A673 (cell line): ENCODE results near the gene RALGAPA2. TPM values are rescaled to one million over a fixed set of nuclear protein-coding genes. Genes with fewer than 3 reads are reported as not detected.

ENCODE experiments used
- BruUV-seq: library from RNA; stranded (reverse); fragments of 400-500 nt; replicated peaks from 2 replicates; lab custom pipeline; 2021; lab: Mats Ljungman, UMichigan
- CTCF ChIA-PET: fragments of 300-600 bp; sonication (Branson Sonifier 250); formaldehyde crosslinking; loops from one replicate; lab custom pipeline; 2022; ENCODE audit warnings: antibody characterized with exemption; lab: Charles Lee
- POLR2A ChIA-PET: fragments of 300-600 bp; sonication (Branson Sonifier 250); formaldehyde crosslinking; loops from one replicate; lab custom pipeline; 2022; ENCODE audit warnings: antibody characterized with exemption; ENCODE audit not compliant: low non-redundant PET; lab: Charles Lee
- DNase-seq: peaks from one replicate; pipeline ENCODE4 v3.0.0-alpha.2; 2015; ENCODE audit warnings: low spot score
- H3K27ac ChIP-seq: fragments of 200-600 bp; sonication (generic); 2 replicates; pipeline ENCODE4 v1.5.1; 2016; ENCODE audit warnings: mixed run types, low read depth, mild to moderate bottlenecking, mixed read lengths, antibody characterized with exemption, low read length; ENCODE audit not compliant: poor library complexity, severe bottlenecking
- H3K27me3 ChIP-seq: fragments of 200-600 bp; sonication (generic); replicated peaks from 2 replicates; pipeline ENCODE4 v1.6.1; 2017; ENCODE audit warnings: mixed run types, low read depth, mild to moderate bottlenecking, mixed read lengths, antibody characterized with exemption, low read length; ENCODE audit not compliant: insufficient read depth, poor library complexity
- H3K36me3 ChIP-seq: fragments of 200-600 bp; sonication (generic); 2 replicates; pipeline ENCODE4 v1.6.1; 2016; ENCODE audit warnings: mixed run types, mild to moderate bottlenecking, mixed read lengths, antibody characterized with exemption, low read length; ENCODE audit not compliant: insufficient read depth, poor library complexity, severe bottlenecking
- H3K4me1 ChIP-seq: fragments of 200-600 bp; sonication (generic); 2 replicates; pipeline ENCODE4 v1.6.1; 2017; ENCODE audit warnings: mixed run types, mild to moderate bottlenecking, mixed read lengths, antibody characterized with exemption, low read length; ENCODE audit not compliant: insufficient read depth, poor library complexity, severe bottlenecking
- H3K4me3 ChIP-seq: fragments of 200-600 bp; sonication (generic); 2 replicates; pipeline ENCODE4 v1.5.1; 2016; ENCODE audit warnings: low read depth, mixed run types, mild to moderate bottlenecking, mixed read lengths, low read length; ENCODE audit not compliant: poor library complexity, severe bottlenecking
- H3K9me3 ChIP-seq: fragments of 200-600 bp; sonication (generic); 2 replicates; pipeline ENCODE4 v1.6.1; 2016; ENCODE audit warnings: mixed run types, low read depth, mild to moderate bottlenecking, mixed read lengths, antibody characterized with exemption, low read length; ENCODE audit not compliant: poor library complexity, severe bottlenecking
- CTCF ChIP-seq: fragments of 300-800, 200-600 bp; sonication (generic); conservative IDR thresholded peaks from 2 replicates; pipeline ENCODE4 v1.5.1; 2017; ENCODE audit warnings: low read depth, mild to moderate bottlenecking, antibody characterized with exemption, low read length, moderate library complexity, mixed read lengths
- EZH2 ChIP-seq: fragments of 200-600 bp; sonication (generic); IDR thresholded peaks from 2 replicates; pipeline ENCODE4 v1.6.1; 2017; ENCODE audit warnings: borderline replicate concordance, low read depth, mild to moderate bottlenecking, mixed read lengths, antibody characterized with exemption, low read length; ENCODE audit not compliant: poor library complexity, severe bottlenecking
- intact Hi-C: fragments of 100-400 bp; cut with micrococcal nuclease; formaldehyde crosslinking; loops from one replicate; pipeline ENCODE4 v1.10.0; 2022; ENCODE audit not compliant: unreplicated experiment
- total RNA-seq: library from RNA; stranded (reverse); gene quantifications from 2 replicates; pipeline ENCODE4 v1.2.3, GENCODE V29; 2021

Gene RALGAPA2
- total RNA-seq, 1 experiment from 2014 or later: 32.4 TPM

DNA sequence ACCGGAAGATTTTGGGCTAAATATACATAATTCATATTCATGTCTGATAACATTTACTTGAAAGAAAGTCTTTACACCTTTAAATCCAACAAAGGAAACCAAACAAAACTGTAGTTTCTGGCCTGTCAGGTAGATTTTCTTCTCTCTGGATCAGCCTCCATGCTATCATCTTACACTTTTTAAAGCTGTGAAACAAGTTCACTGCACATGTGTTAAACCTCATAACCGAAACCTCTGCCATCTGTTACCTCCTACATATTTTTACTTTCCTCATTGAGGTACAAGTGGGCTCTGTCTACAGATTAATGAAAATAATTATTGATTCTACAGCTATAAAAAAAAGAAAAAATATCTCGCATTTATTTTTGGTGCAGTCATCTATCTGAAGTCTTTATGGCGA is 149.9 kb downstream of the RALGAPA2 start:
- H3K4me1 ChIP-seq: no peaks in the 10 kb centered on the region
- H3K27me3 ChIP-seq: no peaks in the 10 kb centered on the region
- intact Hi-C loops: no loop called here
- H3K36me3 ChIP-seq: no peaks in the 10 kb centered on the region
- no peak for DNase-seq
- ChIA-PET CTCF (no interaction called here), POLR2A (no interaction called here)
- no peak overlapping the region for H3K4me3 ChIP-seq
- H3K27ac ChIP-seq: no peak overlapping the region
- TF ChIP-seq CTCF (no peak), EZH2 (no peak)
- BruUV-seq: no TSS peak
- no peaks in the 10 kb centered on the region for H3K9me3 ChIP-seq

GRCh38 chr20:20561841-20562240 is 150.6 kb downstream of the RALGAPA2 start:
- no peak for TF ChIP-seq CTCF
- no peak for TF ChIP-seq EZH2
- ChIA-PET POLR2A (interaction anchor here (0.6 kb wide), 1 partner anchor 725 kb away, joined by 3 read pairs; no protein-coding TSS in a partner anchor), CTCF (no interaction called here)
- Histone ChIP-seq H3K27ac (no peak overlapping the region), H3K9me3 (no peaks in the 10 kb centered on the region), H3K27me3 (no peaks in the 10 kb centered on the region), H3K4me1 (no peaks in the 10 kb centered on the region), H3K36me3 (no peaks in the 10 kb centered on the region), H3K4me3 (no peak overlapping the region)
- intact Hi-C loops: no loop called here
- BruUV-seq: no TSS peak
- no peak for DNase-seq

GRCh38 chr20:20561172-20561571 is 151.3 kb downstream of the RALGAPA2 start:
- Histone ChIP-seq H3K4me3 (no peak overlapping the region), H3K36me3 (no peaks in the 10 kb centered on the region), H3K4me1 (no peaks in the 10 kb centered on the region), H3K9me3 (no peaks in the 10 kb centered on the region), H3K27me3 (no peaks in the 10 kb centered on the region), H3K27ac (no peak overlapping the region)
- CTCF ChIA-PET: no interaction called here
- intact Hi-C loops: no loop called here
- DNase-seq: no peak
- TF ChIP-seq EZH2 (no peak), CTCF (no peak)
- POLR2A ChIA-PET: no interaction called here
- no TSS peak for BruUV-seq
